Lung (tissue), 12 donors: ENCODE measurements around the gene C2orf81. TPM values are rescaled to one million over a fixed set of nuclear protein-coding genes. Genes with fewer than 3 reads are reported as not detected.

ENCODE experiments used
- ATAC-seq: fragments of 200-7000 bp; cut with Tn5 transposase; one replicate; pipeline ENCODE4 v1.9.1; 2020; ENCODE audit warnings: moderate number of reproducible peaks; ENCODE audit not compliant: insufficient read depth, low FRiP score
- DNase-seq, 3 donors: peaks; one replicate each; pipeline ENCODE4 v3.0.0-alpha.2; 2013 to 2017
- H3K27ac ChIP-seq, 2 donors: one replicate each; pipeline ENCODE4 v1.5.1; 2013; ENCODE audit warnings: mild to moderate bottlenecking in 2 of 2, moderate library complexity in 2 of 2, control low read depth in 1 of 2, inconsistent platforms in 1 of 2, low read depth in 1 of 2, low read length in 1 of 2
- H3K27me3 ChIP-seq, 3 donors: one replicate each; pipeline ENCODE4 v1.5.1; 2013; ENCODE audit warnings: low read length in 2 of 3; ENCODE audit not compliant: control insufficient read depth in 3 of 3, insufficient read depth in 3 of 3
- H3K36me3 ChIP-seq, 4 donors: one replicate each; pipeline ENCODE4 v1.5.1; 2013; ENCODE audit warnings: low read length in 4 of 4, mild to moderate bottlenecking in 1 of 4, moderate library complexity in 1 of 4; ENCODE audit not compliant: control insufficient read depth in 4 of 4, insufficient read depth in 4 of 4
- H3K4me1 ChIP-seq, 5 donors: one replicate each; pipeline ENCODE4 v1.5.1; 2013; ENCODE audit warnings: low read length in 5 of 5, mild to moderate bottlenecking in 2 of 5, moderate library complexity in 1 of 5; ENCODE audit not compliant: control insufficient read depth in 5 of 5, insufficient read depth in 5 of 5
- H3K4me3 ChIP-seq: one replicate; pipeline ENCODE4 v1.5.1; 2013; ENCODE audit warnings: mild to moderate bottlenecking, control low read depth, moderate library complexity
- H3K9ac ChIP-seq, 2 donors: one replicate each; pipeline ENCODE4 v1.5.1; 2013; ENCODE audit warnings: low read length in 2 of 2, control low read depth in 1 of 2; ENCODE audit not compliant: insufficient read depth in 1 of 2
- H3K9me3 ChIP-seq, 4 donors: one replicate each; pipeline ENCODE4 v1.5.1; 2013; ENCODE audit warnings: low read length in 3 of 4, mild to moderate bottlenecking in 1 of 4, moderate library complexity in 1 of 4; ENCODE audit not compliant: control insufficient read depth in 4 of 4, insufficient read depth in 3 of 4
- WGBS, 2 donors: extraction: QIAGEN DNeasy Blood & Tissue Kit; methylation state at CpG; one replicate each; pipeline ENCODE4 v1.1.7; 2013; 5-methylcytosine and 5-hydroxymethylcytosine counted together
- polyA plus RNA-seq, 2 donors: library from polyadenylated mRNA; stranded (reverse); fragments of 200-250 nt; gene quantifications; one replicate each; pipeline ENCODE4 v1.2.1, GENCODE V29; 2013
- total RNA-seq, 2 donors: library from RNA; depleted of rRNA in 1 of 2; stranded (reverse); fragments of >200 nt in 1 of 2; gene quantifications; one replicate each; pipeline ENCODE4 v1.2.1, GENCODE V29; 2014 to 2021
- TF ChIP-seq, protein P1 (sequence below): IDR thresholded peaks from 2 replicates; pipeline ENCODE4 v1.5.1; 2012; ENCODE audit warnings: mild to moderate bottlenecking; ENCODE audit errors: control extremely low read depth, extremely low read depth
- donor health status: control.
- donor health status: control.
- donor health status: Bipolar disorder and iron deficiency.
- donor health status: healthy.
- donor health status: DM: yes; HTN: yes; CAD: no.

C2orf81 gene
- total and polyA plus RNA-seq, 4 donors = 3.4 to 16.9 (median 7.3) TPM

DNA sequence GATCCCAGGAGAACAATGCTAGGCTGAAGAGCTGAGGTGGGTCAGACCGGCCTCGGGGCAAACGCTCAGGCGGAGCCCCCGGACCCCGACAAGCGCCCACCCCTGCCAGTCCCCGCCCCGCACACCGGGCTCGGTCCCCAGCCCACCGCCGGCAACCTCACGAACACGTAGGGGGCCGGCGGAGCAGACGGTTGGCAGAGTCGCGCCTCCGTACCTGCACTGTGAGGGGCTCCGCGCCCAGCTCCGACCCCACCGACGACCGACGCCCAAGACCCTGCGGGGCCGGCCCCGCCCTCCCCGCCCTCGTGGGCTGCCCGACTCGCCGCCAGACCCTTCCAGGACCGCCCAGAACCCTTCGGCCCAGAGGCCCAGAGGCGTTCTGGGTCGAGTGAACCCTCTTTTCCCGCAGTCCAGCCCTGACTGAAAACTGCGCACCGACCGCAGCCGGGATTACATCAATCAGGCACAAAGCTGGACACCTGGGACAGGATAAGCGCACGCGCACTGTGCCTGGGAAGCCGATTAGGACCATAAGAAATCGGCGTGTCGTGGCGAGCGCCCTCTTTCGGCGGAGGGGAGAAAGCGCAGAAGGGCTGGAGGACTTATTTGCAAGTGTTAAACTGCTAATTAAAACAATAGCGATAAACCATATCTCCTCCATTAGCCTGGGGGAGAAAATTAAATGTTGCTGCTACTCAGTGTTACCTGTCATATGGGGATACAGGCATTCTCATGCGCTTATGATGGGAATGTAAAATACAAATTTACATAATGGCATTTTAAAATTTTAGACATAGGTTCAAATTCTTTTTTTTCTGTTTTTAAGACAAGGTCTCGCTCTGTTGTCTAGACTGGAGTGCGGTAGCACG is 29.6 kb downstream of the C2orf81 start:
- H3K4me3 ChIP-seq = peak overlapping the region; percentile 93
- peaks cover 0 to 2% (median 0%) of the 10 kb centered on the region in 4 donors for H3K36me3 ChIP-seq
- DNase-seq (peak; percentile 94 to 95 (median 95)), ATAC-seq (peak; percentile 93)
- no peaks in the 10 kb centered on the region for H3K27me3 ChIP-seq
- TF ChIP-seq, protein P1, sequence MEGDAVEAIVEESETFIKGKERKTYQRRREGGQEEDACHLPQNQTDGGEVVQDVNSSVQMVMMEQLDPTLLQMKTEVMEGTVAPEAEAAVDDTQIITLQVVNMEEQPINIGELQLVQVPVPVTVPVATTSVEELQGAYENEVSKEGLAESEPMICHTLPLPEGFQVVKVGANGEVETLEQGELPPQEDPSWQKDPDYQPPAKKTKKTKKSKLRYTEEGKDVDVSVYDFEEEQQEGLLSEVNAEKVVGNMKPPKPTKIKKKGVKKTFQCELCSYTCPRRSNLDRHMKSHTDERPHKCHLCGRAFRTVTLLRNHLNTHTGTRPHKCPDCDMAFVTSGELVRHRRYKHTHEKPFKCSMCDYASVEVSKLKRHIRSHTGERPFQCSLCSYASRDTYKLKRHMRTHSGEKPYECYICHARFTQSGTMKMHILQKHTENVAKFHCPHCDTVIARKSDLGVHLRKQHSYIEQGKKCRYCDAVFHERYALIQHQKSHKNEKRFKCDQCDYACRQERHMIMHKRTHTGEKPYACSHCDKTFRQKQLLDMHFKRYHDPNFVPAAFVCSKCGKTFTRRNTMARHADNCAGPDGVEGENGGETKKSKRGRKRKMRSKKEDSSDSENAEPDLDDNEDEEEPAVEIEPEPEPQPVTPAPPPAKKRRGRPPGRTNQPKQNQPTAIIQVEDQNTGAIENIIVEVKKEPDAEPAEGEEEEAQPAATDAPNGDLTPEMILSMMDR = peak; percentile 94
- peaks cover 5 to 35% (median 14%) of the 10 kb centered on the region in 5 donors for H3K4me1 ChIP-seq
- H3K9ac ChIP-seq = peak overlapping the region; percentile 89 to 90
- H3K27ac ChIP-seq = peak overlapping the region; percentile 87 to 98
- H3K9me3 ChIP-seq = no peaks in the 10 kb centered on the region
- 2% methylated on average over 53 to 62 of the region's 62 CpGs for WGBS, 2 donors

DNA sequence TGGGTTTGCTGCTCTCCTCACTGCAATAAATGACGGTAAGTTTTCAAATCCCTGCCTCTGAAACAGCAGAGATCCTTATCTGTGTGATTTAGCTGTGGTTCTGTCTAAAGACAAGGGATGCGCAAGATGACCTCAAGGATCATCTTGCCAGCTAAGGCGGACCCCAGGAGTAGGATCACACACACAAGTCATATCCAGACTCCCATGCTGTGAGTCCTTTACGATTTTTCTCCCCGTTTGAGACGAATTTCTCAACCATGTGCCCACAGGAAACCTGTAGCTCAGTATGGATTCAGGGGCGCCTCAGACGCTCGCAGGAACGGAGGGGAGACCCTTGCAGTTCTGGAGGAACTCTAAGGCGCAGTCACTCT is 30.2 kb downstream of the C2orf81 start:
- Histone ChIP-seq H3K9me3 (no peaks in the 10 kb centered on the region), H3K4me1 (peaks cover 5 to 38% (median 14%) of the 10 kb centered on the region in 5 donors), H3K36me3 (peaks cover 0 to 2% (median 0%) of the 10 kb centered on the region in 4 donors), H3K4me3 (peak overlapping the region; percentile 93), H3K27me3 (no peaks in the 10 kb centered on the region), H3K9ac (peak overlapping the region; percentile 72 to 90), H3K27ac (peak overlapping the region; percentile 87 to 98)
- 0% methylated on average over 11 of the region's 11 CpGs for WGBS, 2 donors
- ATAC-seq = peak; percentile 28
- TF ChIP-seq, protein P1 = no peak
- DNase-seq = peak in 1 of 3 donors; percentile 39

DNA sequence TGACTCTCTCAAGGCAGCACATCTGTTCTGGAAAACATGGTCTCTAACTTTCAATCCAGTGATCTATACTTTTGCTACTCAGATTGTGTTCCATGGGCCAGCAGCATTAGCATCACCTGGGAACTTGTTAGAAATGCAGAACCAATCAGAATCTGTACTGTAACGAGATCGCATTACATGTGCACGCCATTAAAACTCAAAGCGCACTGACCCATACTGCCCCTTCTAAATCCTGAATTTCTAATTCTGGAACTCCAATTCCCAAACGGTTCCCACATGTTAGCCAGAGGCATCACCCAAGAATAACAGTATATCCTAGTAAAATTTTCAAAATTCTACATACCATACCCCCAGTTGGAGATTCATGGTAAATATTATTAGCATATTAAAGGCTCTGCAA is 30.8 kb downstream of the C2orf81 start:
- Histone ChIP-seq H3K4me1 (peaks cover 5 to 38% (median 14%) of the 10 kb centered on the region in 5 donors), H3K27me3 (no peaks in the 10 kb centered on the region), H3K27ac (no peak overlapping the region), H3K36me3 (peaks cover 0 to 2% (median 0%) of the 10 kb centered on the region in 4 donors), H3K9ac (no peak overlapping the region), H3K9me3 (no peaks in the 10 kb centered on the region), H3K4me3 (no peak overlapping the region)
- TF ChIP-seq, protein P1 = no peak
- DNase-seq (no peak), ATAC-seq (no peak)
- WGBS, 2 donors = 51 to 66% methylated on average over 5 of the region's 5 CpGs
